Measurements from ENCODE around the gene LRGUK. TPM values are rescaled to one million over a fixed set of nuclear protein-coding genes. Genes with fewer than 3 reads are reported as not detected.

LRGUK gene
- total and polyA plus RNA-seq, 2 experiments from 2014 or later: 2.4 to 7.1 TPM

DNA sequence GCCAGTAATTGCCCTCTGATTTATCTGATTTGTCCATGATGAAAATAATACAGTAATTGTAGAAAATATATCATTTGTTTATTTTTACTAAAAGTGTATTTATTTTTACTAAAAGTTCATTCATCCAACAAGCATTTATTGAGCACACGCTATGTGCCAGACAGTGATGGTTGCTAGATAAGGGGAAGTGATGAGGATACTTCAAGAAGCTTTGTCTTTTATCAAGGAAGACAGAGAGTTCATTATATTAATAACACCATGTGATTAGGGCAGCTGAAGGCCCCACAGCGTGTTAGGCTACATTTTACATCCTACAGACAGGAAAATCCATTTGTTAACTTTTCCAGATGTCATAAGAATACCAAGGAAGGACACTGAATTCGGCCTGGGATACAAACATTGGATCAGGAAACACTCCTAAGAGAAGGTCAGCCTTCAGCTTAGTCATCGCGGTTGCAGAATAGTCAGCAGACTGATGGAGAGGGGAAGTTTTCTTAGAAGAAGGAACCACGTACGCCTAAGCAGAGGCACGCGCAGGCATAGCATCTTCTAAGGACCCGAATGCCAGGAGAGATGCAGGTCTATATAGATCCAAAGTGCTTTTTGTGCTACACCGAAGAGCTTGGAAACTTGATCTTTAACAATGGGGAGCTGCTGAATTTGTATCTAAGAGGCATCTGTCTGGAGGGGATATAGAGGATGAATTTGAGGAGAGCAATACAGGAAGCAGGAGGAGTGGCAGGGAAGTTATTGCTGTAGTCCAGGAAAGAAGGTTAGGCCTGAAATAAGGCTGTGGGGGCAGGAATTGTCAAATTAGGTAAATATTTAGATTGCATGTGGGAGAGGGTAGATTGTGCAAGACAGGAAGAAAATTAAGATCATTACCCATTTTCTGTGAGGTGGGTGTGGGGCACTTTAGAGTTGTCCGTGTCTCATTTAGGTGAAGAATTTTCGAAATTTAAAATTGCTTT is 85.7 kb downstream of the LRGUK start (continued):
- TF ChIP-seq, protein P1, sequence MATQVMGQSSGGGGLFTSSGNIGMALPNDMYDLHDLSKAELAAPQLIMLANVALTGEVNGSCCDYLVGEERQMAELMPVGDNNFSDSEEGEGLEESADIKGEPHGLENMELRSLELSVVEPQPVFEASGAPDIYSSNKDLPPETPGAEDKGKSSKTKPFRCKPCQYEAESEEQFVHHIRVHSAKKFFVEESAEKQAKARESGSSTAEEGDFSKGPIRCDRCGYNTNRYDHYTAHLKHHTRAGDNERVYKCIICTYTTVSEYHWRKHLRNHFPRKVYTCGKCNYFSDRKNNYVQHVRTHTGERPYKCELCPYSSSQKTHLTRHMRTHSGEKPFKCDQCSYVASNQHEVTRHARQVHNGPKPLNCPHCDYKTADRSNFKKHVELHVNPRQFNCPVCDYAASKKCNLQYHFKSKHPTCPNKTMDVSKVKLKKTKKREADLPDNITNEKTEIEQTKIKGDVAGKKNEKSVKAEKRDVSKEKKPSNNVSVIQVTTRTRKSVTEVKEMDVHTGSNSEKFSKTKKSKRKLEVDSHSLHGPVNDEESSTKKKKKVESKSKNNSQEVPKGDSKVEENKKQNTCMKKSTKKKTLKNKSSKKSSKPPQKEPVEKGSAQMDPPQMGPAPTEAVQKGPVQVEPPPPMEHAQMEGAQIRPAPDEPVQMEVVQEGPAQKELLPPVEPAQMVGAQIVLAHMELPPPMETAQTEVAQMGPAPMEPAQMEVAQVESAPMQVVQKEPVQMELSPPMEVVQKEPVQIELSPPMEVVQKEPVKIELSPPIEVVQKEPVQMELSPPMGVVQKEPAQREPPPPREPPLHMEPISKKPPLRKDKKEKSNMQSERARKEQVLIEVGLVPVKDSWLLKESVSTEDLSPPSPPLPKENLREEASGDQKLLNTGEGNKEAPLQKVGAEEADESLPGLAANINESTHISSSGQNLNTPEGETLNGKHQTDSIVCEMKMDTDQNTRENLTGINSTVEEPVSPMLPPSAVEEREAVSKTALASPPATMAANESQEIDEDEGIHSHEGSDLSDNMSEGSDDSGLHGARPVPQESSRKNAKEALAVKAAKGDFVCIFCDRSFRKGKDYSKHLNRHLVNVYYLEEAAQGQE (IDR thresholded peaks at IDR 0.05; ENCODE audit: unreplicated experiment): no peak
- TF ChIP-seq, protein P2, sequence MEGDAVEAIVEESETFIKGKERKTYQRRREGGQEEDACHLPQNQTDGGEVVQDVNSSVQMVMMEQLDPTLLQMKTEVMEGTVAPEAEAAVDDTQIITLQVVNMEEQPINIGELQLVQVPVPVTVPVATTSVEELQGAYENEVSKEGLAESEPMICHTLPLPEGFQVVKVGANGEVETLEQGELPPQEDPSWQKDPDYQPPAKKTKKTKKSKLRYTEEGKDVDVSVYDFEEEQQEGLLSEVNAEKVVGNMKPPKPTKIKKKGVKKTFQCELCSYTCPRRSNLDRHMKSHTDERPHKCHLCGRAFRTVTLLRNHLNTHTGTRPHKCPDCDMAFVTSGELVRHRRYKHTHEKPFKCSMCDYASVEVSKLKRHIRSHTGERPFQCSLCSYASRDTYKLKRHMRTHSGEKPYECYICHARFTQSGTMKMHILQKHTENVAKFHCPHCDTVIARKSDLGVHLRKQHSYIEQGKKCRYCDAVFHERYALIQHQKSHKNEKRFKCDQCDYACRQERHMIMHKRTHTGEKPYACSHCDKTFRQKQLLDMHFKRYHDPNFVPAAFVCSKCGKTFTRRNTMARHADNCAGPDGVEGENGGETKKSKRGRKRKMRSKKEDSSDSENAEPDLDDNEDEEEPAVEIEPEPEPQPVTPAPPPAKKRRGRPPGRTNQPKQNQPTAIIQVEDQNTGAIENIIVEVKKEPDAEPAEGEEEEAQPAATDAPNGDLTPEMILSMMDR (conservative IDR thresholded peaks at IDR 0.05; ENCODE audit: low read depth in 2 of 2): no peak

DNA sequence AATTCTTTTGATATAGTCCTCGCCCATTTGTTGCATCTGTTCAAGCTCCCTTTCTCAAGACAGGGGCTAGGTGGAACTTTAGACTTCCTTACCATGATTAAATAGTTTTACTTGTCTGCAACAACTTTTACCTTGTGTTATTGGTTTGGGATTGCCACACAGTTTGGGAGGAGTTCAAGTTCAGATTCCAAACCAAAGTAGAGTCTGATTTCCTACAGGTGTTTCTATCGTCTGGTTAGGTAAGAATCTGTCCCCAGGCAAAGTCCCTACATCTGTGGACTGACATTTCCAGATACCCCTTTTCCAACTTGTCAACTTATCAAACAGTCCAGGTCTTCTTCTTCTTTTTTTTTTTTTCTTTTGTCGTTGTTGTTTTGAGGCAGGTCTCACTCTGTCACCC is 93.1 kb downstream of the LRGUK start:
- H3K4me3 Mint-ChIP-seq: no peak overlapping the region
- no peaks in the 10 kb centered on the region for H3K27me3 Mint-ChIP-seq (ENCODE audit: insufficient read depth, low read depth, poor library complexity)
- Histone ChIP-seq H3K4me2 (no peak overlapping the region), H4K20me1 (replicated peaks; ENCODE audit: insufficient read depth) (no peaks in the 10 kb centered on the region), H3K9me2 (ENCODE audit: insufficient read depth) (no peaks in the 10 kb centered on the region), H3K27me3 (ENCODE audit: insufficient read depth) (no peaks in the 10 kb centered on the region), H3F3A (replicated peaks; ENCODE audit: low read depth) (no peaks in the 10 kb centered on the region), H3K4me3 (no peak overlapping the region), H3K4me1 (ENCODE audit: insufficient read depth) (no peaks in the 10 kb centered on the region), H3K79me2 (replicated peaks; ENCODE audit: insufficient read depth) (no peaks in the 10 kb centered on the region), H3K27ac (ENCODE audit: low read depth) (no peak overlapping the region), H2AFZ (no peak overlapping the region), H3K36me3 (ENCODE audit: insufficient read depth) (no peaks in the 10 kb centered on the region)
- H3K9me3 Mint-ChIP-seq: no peaks in the 10 kb centered on the region; the same call in 2 of the 3 replicates
- H3K4me1 Mint-ChIP-seq: no peaks in the 10 kb centered on the region
- DNase-seq (ENCODE audit: low spot score): no peak
- no peaks in the 10 kb centered on the region for H3K36me3 Mint-ChIP-seq (ENCODE audit: low read depth)
- no peak for ATAC-seq
- H3K27ac Mint-ChIP-seq: no peak overlapping the region
- TF ChIP-seq, protein P3, sequence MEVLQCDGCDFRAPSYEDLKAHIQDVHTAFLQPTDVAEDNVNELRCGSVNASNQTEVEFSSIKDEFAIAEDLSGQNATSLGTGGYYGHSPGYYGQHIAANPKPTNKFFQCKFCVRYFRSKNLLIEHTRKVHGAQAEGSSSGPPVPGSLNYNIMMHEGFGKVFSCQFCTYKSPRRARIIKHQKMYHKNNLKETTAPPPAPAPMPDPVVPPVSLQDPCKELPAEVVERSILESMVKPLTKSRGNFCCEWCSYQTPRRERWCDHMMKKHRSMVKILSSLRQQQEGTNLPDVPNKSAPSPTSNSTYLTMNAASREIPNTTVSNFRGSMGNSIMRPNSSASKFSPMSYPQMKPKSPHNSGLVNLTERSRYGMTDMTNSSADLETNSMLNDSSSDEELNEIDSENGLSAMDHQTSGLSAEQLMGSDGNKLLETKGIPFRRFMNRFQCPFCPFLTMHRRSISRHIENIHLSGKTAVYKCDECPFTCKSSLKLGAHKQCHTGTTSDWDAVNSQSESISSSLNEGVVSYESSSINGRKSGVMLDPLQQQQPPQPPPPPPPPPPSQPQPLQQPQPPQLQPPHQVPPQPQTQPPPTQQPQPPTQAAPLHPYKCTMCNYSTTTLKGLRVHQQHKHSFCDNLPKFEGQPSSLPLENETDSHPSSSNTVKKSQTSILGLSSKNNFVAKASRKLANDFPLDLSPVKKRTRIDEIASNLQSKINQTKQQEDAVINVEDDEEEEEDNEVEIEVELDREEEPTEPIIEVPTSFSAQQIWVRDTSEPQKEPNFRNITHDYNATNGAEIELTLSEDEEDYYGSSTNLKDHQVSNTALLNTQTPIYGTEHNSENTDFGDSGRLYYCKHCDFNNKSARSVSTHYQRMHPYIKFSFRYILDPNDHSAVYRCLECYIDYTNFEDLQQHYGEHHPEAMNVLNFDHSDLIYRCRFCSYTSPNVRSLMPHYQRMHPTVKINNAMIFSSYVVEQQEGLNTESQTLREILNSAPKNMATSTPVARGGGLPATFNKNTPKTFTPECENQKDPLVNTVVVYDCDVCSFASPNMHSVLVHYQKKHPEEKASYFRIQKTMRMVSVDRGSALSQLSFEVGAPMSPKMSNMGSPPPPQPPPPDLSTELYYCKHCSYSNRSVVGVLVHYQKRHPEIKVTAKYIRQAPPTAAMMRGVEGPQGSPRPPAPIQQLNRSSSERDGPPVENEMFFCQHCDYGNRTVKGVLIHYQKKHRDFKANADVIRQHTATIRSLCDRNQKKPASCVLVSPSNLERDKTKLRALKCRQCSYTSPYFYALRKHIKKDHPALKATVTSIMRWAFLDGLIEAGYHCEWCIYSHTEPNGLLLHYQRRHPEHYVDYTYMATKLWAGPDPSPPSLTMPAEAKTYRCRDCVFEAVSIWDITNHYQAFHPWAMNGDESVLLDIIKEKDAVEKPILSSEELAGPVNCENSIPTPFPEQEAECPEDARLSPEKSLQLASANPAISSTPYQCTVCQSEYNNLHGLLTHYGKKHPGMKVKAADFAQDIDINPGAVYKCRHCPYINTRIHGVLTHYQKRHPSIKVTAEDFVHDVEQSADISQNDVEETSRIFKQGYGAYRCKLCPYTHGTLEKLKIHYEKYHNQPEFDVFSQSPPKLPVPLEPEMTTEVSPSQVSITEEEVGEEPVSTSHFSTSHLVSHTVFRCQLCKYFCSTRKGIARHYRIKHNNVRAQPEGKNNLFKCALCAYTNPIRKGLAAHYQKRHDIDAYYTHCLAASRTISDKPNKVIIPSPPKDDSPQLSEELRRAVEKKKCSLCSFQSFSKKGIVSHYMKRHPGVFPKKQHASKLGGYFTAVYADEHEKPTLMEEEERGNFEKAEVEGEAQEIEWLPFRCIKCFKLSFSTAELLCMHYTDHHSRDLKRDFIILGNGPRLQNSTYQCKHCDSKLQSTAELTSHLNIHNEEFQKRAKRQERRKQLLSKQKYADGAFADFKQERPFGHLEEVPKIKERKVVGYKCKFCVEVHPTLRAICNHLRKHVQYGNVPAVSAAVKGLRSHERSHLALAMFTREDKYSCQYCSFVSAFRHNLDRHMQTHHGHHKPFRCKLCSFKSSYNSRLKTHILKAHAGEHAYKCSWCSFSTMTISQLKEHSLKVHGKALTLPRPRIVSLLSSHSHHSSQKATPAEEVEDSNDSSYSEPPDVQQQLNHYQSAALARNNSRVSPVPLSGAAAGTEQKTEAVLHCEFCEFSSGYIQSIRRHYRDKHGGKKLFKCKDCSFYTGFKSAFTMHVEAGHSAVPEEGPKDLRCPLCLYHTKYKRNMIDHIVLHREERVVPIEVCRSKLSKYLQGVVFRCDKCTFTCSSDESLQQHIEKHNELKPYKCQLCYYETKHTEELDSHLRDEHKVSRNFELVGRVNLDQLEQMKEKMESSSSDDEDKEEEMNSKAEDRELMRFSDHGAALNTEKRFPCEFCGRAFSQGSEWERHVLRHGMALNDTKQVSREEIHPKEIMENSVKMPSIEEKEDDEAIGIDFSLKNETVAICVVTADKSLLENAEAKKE (CRISPR knock-in tag; IDR thresholded peaks at IDR 0.05): no peak
- TF ChIP-seq EZH2 (IDR thresholded peaks at IDR 0.05; ENCODE audit: low read depth, unreplicated experiment) (no peak), NANOG (IDR thresholded peaks at IDR 0.05; ENCODE audit: borderline replicate concordance) (no peak), STAT1 (IDR thresholded peaks at IDR 0.05; ENCODE audit: unreplicated experiment) (no peak), ZNF114 (CRISPR knock-in tag; IDR thresholded peaks at IDR 0.05) (no peak)
- TF ChIP-seq, protein P1 (IDR thresholded peaks at IDR 0.05; ENCODE audit: unreplicated experiment): no peak
